Ramos (cell line): ENCODE data around the gene PFAS.

Experiments used
- in situ Hi-C: fragments of 300-500 bp; cut with MboI; formaldehyde crosslinking; loops from one replicate; pipeline ENCODE4 v1.14.3; 2022; ENCODE audit warnings: low sequenced_read_pairs; ENCODE audit not compliant: unreplicated experiment

The PFAS gene

GRCh38 chr17:8294361-8294760 lies 45.3 kb downstream of the PFAS start:
- in situ Hi-C loops, result no loop called here

DNA sequence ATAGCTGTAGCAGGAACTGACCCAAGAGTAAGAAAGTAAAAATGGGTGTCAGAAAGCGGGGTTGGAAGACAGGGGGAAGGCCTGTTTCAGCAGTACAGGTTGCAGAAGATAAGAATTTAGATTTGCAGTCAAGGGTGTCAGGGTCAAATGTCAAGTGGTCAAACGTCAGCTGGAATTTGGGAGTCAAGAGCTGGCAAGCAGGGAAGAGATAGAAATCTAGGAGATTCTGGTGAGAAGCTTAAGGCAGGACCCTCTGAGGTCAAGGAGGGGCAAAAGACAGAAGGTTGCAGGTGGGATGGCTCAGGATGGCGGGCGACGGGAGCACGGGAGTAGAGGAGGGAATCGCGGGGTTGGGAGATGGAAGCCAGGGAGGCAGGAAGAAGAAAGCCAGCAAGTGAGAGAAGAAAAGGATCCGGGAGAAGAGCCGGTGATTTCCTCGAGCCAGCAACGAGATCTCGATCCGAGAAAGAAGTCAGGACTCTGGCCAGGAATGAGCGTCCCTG lies 45.8 kb downstream of the PFAS start:
- in situ Hi-C loops, result no loop called here

DNA sequence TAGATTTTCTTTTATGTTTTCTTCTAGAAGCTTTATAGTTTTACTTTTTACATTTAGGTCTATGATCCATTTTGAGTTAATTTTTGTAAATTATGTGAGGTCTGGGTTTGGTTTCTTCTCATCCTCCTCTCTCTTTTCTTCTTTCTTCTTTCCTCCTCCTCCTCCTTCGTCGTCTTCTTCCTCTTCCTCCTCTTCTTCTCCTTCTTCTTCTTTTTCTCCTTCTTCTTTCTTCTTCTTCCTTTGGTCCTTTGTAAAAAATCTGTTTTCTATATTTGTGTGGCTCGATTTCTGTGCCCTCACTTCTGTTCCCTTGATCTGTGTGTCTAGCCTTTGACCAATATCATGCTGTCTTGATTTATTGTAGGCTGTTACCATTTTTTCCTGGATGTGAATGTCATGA lies 51.1 kb downstream of the PFAS start:
- in situ Hi-C loops, result loop anchor here (10.0 kb wide), 2 partner anchors 185 to 225 kb away; partner anchors contain the start of gene ALOXE3

- in situ Hi-C loops, result loop anchor here (10.0 kb wide), 2 partner anchors 186 to 226 kb away; partner anchors contain the start of gene ALOXE3
Measured at GRCh38 chr17:8300627-8301242, 51.6 kb downstream of the PFAS start.

DNA sequence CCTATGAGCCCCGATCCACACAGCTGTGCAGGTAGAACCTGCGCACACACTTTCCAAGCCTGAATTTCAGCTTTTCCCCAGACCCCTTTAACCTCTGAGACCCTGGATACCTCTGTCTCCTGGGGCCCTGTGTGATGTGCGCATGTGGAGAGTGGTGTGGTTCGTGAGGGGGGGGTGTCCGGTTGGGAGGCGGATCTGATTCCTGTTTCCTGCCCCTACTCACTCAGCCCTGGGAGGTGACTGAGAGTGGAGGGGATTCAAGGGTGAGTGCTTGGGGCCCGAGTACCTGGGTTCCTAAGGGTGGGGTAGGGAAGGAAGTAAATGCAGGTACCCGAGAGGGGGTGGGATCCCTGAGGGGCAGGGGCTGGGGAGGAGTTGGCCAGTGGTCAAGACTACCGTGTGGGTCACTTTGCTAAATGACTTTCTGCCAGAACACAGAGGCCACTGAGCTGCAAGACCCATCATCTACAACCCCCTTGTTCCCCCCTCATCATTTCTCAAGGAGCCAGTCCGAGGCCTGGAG lies 61.6 kb downstream of the PFAS start:
- in situ Hi-C loops, result no loop called here

DNA sequence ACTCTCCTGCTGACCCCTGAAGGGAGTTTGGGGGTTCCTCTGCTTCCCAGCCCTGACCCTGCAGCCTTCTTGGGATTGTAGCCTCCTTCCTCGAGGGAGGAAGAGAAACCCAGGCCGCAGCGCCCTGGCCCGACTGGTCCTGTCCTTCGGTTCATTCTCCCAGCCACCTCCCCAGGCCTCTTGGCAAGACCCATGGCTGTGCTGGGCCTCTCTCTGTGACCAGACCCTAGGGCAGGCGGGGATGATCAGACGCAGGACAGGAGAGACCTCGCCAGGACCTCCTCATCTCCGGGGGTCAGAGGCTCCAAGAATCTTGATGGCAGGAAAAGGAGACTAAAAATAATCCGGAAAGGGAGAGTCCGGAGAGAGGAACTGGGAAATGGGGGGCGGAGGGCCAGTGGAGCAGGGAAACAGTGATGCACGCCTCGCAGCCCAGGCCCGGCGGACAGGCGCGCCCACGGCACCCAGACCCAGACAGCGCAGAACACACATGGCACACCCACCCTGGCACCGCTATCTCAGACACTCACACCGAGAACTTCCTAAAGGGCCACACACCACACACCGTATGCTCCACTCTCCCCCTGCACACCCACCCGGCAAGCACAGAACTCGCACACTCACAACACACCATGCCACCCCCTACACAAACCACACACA lies 62.2 kb downstream of the PFAS start:
- in situ Hi-C loops, result no loop called here

- in situ Hi-C loops, result no loop called here
Measured at GRCh38 chr17:8312251-8312650, 63.2 kb downstream of the PFAS start.

DNA sequence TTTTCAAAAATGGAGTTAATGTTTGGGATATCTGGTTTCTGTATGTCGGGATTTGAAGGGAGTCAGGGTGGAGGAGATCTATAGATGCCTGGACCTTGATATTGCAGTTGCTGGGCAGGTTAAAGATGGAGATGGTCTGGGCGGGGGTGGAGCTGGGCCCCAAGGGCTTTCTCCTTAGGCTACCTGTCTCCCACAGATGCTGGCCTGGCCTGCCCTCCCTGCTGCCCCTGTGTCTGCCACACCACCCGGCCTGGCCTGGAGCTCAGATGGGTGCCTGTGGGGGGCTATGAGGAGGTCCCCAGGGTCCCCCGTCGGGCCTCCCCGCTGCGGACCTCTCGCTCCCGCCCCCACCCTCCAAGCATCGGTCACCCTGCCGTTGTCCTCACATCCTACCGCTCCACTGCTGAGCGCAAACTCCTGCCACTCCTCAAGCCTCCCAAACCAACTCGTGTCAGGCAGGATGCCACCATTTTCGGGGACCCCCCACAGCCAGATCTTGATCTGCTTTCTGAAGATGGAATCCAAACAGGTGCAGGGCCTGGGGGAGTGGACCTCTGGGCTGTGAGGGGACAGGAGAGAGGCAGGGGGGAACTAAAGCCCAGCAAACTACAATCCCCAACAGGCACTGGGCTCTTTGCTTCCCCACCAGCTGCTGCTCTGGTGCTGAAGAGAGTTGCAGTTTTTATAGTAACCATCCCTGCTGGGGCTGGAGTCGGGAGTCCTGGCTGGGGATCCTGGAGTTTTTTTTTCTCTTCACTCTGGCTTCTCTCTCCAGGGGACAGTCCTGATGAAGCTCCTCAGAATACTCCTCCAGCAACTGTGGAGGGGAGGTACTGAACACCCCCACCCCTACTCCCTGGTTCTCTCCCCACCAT lies 63.9 kb downstream of the PFAS start:
- in situ Hi-C loops, result no loop called here

- in situ Hi-C loops, result no loop called here
Measured at GRCh38 chr17:8314797-8315763, 66.0 kb downstream of the PFAS start.

- in situ Hi-C loops, result no loop called here
Measured at GRCh38 chr17:8315764-8316217, 66.7 kb downstream of the PFAS start.

GRCh38 chr17:8318010-8318935 lies 69.2 kb downstream of the PFAS start:
- in situ Hi-C loops, result no loop called here
